Measurements from ENCODE around the gene TBC1D9B.

DNA sequence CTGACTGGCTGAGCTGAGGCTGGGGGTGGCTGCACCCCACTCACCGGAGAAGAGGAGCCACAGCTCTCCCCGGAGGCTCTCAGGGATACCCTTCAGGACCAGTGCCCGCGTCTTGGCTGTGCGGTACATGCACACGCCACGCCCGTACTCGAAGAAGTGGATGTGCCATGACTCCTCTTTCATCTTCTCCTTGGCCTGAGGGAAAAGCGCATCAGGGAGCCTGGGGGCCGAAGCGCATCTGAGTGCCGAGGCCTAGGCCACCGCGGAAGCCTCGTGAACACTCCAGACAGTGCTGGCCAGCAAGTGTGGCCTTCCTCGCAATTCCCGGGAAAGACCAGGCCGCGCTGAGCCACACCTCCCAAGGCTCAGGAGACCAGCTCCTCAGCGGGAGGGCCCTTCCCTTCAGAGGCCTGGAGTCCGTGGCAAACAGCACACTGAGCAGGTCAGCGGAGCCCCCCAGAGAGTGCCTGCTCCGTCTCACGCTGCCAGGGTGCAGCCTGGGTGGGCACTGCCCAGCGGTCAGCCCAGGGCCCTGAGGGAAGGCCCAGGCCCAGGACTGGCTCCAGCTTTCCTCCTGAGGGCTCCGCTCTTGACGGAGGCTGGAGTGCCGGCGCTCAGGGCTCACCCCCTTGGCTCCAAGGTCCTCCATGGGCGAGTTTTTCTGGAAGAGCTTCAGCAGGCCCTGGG, 28.6 kb downstream of the TBC1D9B start:
- no peak for TF ChIP-seq CTCF (IDR thresholded peaks at IDR 0.05)
- TF ChIP-seq EP300 (IDR thresholded peaks at IDR 0.05): no peak
- no peak for TF ChIP-seq POLR2A (IDR thresholded peaks at IDR 0.05)
